ENCODE data around the gene TTLL5.
"Not testable (repeated sequence)": the region's sequence is repeated elsewhere in the genome, so short reads cannot be mapped to it uniquely, and the experiment has no call there.

TTLL5 gene

GRCh38 chr14:75920421-75920820 lies 259.4 kb downstream of the TTLL5 start:
- not testable (repeated sequence) for DNase-seq

- DNase-seq, result not testable (repeated sequence)
These were observed 264.2 kb downstream of the TTLL5 start for GRCh38 chr14:75925141-75925840.

- DNase-seq, result no peak
These were observed 265.5 kb downstream of the TTLL5 start for GRCh38 chr14:75926431-75927115.

GRCh38 chr14:75927564-75928087 lies 266.6 kb downstream of the TTLL5 start:
- no peak for DNase-seq

- no peak for DNase-seq
These were observed 267.7 kb downstream of the TTLL5 start for GRCh38 chr14:75928690-75929181.

DNA sequence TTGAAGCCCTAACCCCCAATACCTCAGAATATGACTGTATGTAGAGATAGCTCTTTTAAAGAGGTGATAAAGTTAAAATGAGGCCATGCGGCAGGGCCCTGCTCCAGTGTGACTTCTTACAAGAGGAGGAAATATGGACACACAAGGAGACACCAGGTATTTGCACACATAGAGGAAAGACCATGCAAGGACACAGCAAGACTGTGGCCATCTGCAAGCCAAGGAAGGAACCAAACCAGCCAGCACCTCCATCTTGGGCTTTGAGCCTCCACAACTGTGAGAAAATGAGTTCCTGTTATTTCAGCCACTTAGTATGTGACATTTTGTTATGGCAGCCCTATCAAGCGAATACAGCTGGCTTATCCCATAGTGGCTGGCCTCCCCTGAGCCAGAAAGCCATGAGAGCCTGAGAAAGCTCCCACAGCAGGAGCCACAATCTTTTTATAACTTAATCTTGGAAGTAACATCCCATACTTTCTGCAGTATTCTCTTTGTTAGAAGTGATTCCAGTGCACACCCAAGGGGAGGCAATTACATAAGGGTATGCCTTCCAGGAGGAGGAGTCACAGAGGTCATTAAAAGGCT lies 272.8 kb downstream of the TTLL5 start:
- no peak for DNase-seq

DNA sequence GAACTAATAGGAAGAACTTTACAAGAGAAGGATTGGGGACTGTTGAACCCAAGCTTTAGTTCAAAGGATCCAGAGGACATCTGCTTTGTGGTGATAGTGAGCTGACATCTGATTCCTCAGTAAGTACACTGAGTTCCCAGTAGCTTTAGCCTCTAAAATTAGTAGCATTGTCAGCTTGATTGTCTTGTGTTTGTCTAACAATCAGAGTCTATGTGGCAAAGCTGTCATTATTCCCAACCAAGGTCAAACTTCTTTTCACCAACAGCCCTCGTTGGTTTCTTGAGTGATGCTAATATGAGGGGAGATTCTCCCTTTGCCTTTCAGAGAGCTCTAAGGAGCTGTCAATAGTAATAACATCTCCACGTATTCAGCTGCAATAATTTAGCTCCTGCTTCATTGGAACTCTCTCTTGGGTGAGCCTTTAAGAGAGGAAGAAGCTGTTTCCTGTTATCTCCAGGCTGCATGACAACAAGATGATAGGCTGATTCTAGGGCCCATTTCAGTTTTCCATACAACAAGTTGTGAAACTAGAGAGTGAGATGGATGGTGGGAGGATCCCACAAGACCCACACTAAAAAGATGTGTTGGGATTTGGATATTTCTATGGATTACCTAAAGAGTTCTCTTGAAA lies 274.1 kb downstream of the TTLL5 start:
- no peak for DNase-seq

DNA sequence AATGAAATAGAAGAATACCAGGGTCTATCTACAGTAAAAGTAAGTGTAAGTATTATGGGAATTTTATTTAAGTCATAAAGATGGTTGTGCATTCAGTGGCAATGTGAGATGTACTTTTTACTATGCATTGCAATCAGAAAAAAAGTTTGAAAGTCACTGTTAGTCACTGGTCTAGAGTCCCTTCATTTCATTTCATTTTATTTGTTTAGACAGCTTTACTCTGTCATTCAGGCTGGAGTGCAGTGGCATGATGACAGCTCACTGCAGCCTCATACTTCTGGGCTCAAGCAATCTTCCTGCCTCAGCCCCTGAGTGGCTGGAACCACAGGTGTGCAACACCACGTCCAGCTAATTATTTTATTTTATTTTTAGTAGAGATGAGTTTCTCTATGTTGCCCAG lies 278.2 kb downstream of the TTLL5 start:
- no peak for DNase-seq

GRCh38 chr14:75941030-75941429 lies 280.0 kb downstream of the TTLL5 start:
- DNase-seq, result no peak

DNA sequence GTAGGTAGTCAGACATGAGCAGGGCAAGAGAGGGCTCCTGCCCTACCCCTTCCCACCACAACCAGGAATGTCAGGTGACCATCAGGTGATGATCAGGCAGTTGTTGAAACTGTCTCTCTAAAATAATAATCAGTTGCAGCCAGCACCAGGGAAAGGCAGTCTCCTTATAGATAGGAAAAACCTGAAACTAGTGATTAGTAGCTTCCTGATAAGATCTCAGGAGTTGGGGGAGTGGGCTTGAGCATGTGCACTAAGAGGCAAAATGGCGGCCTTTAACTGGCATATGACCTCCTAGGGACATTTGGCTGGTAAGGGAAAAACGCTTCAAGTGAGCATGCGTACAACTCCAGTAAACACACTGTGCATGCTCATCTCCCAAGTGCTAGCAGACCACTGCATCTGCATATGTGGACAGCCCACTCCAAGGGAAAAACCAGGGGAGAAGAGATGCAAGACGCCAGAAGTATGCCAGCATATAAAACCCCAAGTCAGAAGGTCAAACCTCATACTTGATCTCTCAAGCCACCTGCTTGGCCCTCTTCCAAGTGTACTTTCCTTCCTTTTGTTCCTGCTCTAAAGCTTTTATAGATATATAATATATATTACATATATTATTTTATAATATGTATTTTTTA lies 283.7 kb downstream of the TTLL5 start:
- DNase-seq, result no peak

DNA sequence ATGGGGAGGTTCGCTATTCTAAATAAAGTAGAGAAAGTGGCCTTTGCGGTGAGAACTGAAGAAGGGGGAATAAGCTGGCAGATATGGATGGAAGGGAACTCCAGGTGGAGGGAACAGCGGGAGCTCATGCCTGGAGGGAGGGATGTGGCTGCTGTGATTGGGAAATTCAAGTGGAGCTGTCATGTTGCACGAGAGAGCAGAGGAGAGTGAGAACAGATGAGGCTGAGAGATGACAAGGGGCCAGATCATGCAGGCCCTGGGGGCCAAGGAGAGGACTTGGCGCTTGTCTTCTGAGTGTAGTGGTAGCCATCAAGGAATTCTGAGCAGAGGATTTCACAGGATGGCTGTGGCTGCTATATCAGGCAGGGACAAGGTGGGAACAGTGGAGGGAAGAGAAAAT lies 285.7 kb downstream of the TTLL5 start:
- no peak for DNase-seq

- DNase-seq, result no peak
These were observed 291.4 kb downstream of the TTLL5 start for GRCh38 chr14:75952489-75952888.

GRCh38 chr14:75959031-75959430 lies 298.0 kb downstream of the TTLL5 start:
- no peak for DNase-seq

DNA sequence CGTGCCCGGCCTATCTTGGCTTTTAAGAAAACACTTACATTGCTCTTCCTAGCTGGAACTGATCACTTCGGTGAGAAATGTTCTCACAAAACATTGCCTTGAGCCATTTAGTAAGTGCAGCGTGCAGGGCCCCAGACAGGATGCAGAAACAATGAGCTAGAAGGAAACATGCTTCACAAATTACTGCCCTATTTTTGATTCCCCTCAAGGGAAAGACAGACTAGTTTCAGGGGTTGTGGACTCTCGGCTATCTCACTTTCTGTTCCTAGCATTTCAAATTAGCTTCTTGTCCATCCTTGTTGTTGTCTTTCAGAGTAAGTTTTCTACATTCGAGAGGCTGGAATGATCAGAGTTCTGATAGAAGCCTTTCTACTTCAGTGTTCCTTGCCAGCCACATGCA lies 299.2 kb downstream of the TTLL5 start:
- DNase-seq, result no peak

DNA sequence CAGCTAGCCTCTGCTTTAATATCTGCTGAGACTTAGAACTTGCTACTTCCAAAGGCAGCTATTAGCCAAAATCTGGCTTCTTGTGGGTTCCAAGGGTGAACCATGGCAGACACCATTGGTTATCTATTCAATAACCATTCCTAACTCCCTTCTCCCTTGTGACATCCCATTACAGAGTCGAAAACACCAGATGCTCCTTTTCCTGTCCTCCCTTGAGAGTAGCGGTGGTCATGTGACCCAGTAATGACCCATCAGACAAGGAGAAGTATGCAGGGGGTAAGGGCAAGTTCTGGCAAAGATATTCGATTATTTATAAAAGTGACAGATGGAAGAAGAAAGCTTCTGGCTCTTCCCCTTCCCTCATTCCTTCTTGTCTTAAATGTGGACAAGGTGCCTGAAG lies 300.6 kb downstream of the TTLL5 start:
- no peak for DNase-seq

DNA sequence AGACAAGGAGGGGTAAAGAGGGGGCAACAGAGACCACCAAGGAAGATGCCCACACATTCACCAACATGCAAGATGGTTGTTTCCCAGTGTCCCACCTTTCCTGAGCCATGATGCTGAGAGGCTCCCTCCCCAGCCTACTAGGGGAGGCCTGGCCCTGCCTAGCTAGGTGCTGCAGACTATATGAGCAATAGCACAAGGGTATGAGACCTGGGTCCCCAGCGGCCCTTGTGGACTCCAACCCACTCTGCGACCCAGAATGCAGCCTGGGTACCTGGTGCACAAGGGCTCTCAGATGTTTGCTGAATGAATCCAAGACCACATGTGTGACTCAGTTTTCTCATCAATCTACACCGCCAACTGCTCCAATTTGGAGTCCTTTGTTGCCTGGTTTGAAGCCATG lies 306.8 kb downstream of the TTLL5 start:
- DNase-seq, result no peak

DNA sequence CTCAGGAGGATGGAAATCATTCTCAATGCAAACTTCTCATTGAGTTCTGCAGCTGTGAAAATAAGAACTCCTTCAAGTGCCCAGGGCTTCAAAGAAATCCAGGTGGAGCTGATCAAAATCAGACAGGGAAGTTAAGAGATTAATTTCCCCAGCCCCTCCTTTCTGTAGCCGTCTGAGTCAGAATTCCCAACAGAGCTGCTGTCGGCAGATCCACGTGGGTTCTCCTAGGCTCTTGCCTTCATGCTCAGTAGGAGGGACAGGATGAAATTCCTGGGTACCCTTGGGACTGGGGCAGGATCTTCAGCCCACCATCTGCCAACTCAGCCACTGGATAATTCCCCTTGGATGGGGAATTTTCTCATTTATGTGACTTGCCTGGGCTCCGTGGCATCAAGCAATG lies 307.4 kb downstream of the TTLL5 start:
- no peak for DNase-seq

- no peak for DNase-seq
These were observed 308.1 kb downstream of the TTLL5 start for GRCh38 chr14:75969126-75969525.

- no peak for DNase-seq
These were observed 308.8 kb downstream of the TTLL5 start for GRCh38 chr14:75969891-75970290.

DNA sequence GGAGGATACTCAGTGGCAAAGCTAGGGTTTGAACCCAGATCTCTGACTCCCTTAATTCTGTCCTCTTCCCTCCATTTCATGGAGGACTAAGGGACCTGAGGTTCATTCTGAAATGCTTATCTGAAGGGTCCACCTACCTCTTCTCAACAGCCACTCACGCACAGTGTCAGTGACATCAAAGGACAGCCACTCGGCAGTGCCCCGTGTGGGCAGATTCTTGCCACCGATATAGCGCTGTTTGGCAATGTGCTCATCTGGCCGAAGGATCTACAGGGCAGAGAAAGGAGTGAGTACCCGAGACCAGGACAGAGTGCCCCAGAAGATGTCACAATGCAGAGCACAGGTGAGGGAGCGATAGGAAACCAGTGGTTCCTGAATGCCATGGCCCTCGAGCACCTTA lies 309.9 kb downstream of the TTLL5 start:
- DNase-seq, result no peak

DNA sequence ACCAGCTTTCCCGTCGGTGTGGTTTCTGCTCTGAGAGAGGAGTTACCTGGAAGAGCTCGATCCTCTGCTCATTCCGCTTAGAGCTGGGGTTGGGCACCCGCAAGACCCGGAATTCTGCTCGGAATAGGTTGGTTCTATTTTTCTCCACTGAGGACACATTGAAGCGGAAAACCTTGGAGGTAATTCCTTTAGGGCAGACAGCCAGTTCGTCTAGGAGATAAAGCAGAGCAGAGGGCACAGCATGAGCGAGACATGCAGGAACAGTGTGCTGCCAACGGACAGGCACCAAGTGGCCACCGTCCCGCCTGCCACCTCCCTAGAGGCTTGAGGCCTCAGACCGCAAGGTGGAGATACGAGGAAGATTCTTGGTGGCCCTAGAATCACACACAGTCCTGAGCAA lies 310.5 kb downstream of the TTLL5 start:
- no peak for DNase-seq

GRCh38 chr14:75972801-75973421 lies 311.9 kb downstream of the TTLL5 start:
- no peak for DNase-seq
